Thoracic aorta (tissue), 2 donors: Measurements from ENCODE around the gene KIRREL3. TPM values are rescaled to one million over a fixed set of nuclear protein-coding genes. Genes with fewer than 3 reads are reported as not detected.

Experiments used
- ATAC-seq: fragments of 150-250 bp; one replicate; pipeline ENCODE4 v1.8.0; 2017; ENCODE audit warnings: low read depth; ENCODE audit not compliant: insufficient number of reproducible peaks, low FRiP score
- DNase-seq: peaks from one replicate; pipeline ENCODE4 v3.0.0-alpha.2; 2020; ENCODE audit warnings: low spot score
- H3K27ac ChIP-seq, 2 donors: fragments of 200-600 bp; sonication (generic); 1 replicate in 1 of 2; 2 replicates in 1 of 2; pipeline ENCODE4 v1.5.1; 2016; ENCODE audit warnings: mild to moderate bottlenecking in 2 of 2, moderate library complexity in 2 of 2
- H3K27me3 ChIP-seq: fragments of 200-600 bp; sonication (generic); replicated peaks from 2 replicates; pipeline ENCODE4 v1.6.0; 2016; ENCODE audit warnings: mild to moderate bottlenecking; ENCODE audit not compliant: insufficient read depth
- H3K36me3 ChIP-seq: fragments of 200-600 bp; sonication (generic); one replicate; pipeline ENCODE4 v1.5.1; 2016
- H3K4me1 ChIP-seq, 2 donors: fragments of 200-600 bp; sonication (generic); 1 replicate in 1 of 2; 2 replicates in 1 of 2; pipeline versions ENCODE4 v1.5.1 to v1.6.0; 2016; ENCODE audit warnings: low read depth in 2 of 2, mild to moderate bottlenecking in 1 of 2; ENCODE audit not compliant: control insufficient read depth in 1 of 2
- H3K4me3 ChIP-seq: fragments of 200-600 bp; sonication (generic); 2 replicates; pipeline ENCODE4 v1.5.1; 2016; ENCODE audit warnings: mild to moderate bottlenecking
- H3K9me3 ChIP-seq: fragments of 200-600 bp; sonication (generic); 2 replicates; pipeline ENCODE4 v1.5.1; 2016
- CTCF ChIP-seq: fragments of 200-600 bp; sonication (generic); IDR thresholded peaks from one replicate; pipeline ENCODE4 v1.5.1; 2019; ENCODE audit warnings: antibody characterized with exemption
- total RNA-seq, 2 donors: library from RNA; depleted of rRNA; stranded (reverse); fragments of >200 nt; gene quantifications; one replicate each; pipeline versions ENCODE4 v1.1.0 to v1.2.3, GENCODE V29; 2016

KIRREL3 gene
- total RNA-seq, 2 donors from 2014 or later: not detected

GRCh38 chr11:126926376-126926791, 74.2 kb downstream of the KIRREL3 start:
- no peak for ATAC-seq
- Histone ChIP-seq H3K36me3 (no peaks in the 10 kb centered on the region), H3K27ac (no peak overlapping the region), H3K27me3 (no peaks in the 10 kb centered on the region), H3K4me1 (no peaks in the 10 kb centered on the region), H3K9me3 (no peaks in the 10 kb centered on the region), H3K4me3 (no peak overlapping the region)
- TF ChIP-seq CTCF: no peak
- DNase-seq: no peak

- TF ChIP-seq CTCF: no peak
- ATAC-seq: no peak
- no peaks in the 10 kb centered on the region for H3K9me3 ChIP-seq
- H3K27ac ChIP-seq: no peak overlapping the region
- H3K4me3 ChIP-seq: no peak overlapping the region
- H3K36me3 ChIP-seq: no peaks in the 10 kb centered on the region
- H3K4me1 ChIP-seq: no peaks in the 10 kb centered on the region
- no peak for DNase-seq
- H3K27me3 ChIP-seq: no peaks in the 10 kb centered on the region
These were observed 75.1 kb downstream of the KIRREL3 start for GRCh38 chr11:126925321-126926093.

- H3K27ac ChIP-seq: no peak overlapping the region
- H3K9me3 ChIP-seq: no peaks in the 10 kb centered on the region
- no peak for TF ChIP-seq CTCF
- H3K4me1 ChIP-seq: no peaks in the 10 kb centered on the region
- ATAC-seq (no peak), DNase-seq (no peak)
- H3K4me3 ChIP-seq: no peak overlapping the region
- H3K36me3 ChIP-seq: no peaks in the 10 kb centered on the region
- no peaks in the 10 kb centered on the region for H3K27me3 ChIP-seq
These were observed 76.1 kb downstream of the KIRREL3 start for GRCh38 chr11:126924376-126925040.

- no peaks in the 10 kb centered on the region for H3K9me3 ChIP-seq
- ATAC-seq (no peak), DNase-seq (no peak)
- H3K4me1 ChIP-seq: no peaks in the 10 kb centered on the region
- no peaks in the 10 kb centered on the region for H3K27me3 ChIP-seq
- H3K4me3 ChIP-seq: no peak overlapping the region
- H3K27ac ChIP-seq: no peak overlapping the region
- no peaks in the 10 kb centered on the region for H3K36me3 ChIP-seq
- no peak for TF ChIP-seq CTCF
These were observed 79.7 kb downstream of the KIRREL3 start for GRCh38 chr11:126920833-126921232.

GRCh38 chr11:126919147-126919823, 81.3 kb downstream of the KIRREL3 start:
- H3K36me3 ChIP-seq: no peaks in the 10 kb centered on the region
- DNase-seq (no peak), ATAC-seq (no peak)
- no peak overlapping the region for H3K27ac ChIP-seq
- H3K27me3 ChIP-seq: no peaks in the 10 kb centered on the region
- no peaks in the 10 kb centered on the region for H3K9me3 ChIP-seq
- TF ChIP-seq CTCF: no peak
- no peak overlapping the region for H3K4me3 ChIP-seq
- no peaks in the 10 kb centered on the region for H3K4me1 ChIP-seq
